CD4-positive, alpha-beta T cell (primary cell): ENCODE data around the gene VILL. TPM values are rescaled to one million over a fixed set of nuclear protein-coding genes. Genes with fewer than 3 reads are reported as not detected.

Source experiments
- ATAC-seq: fragments of 200-7000 bp; cut with Tn5 transposase; one replicate; pipeline ENCODE4 v1.10.0; 2022; ENCODE audit warnings: mild to moderate bottlenecking; ENCODE audit not compliant: poor library complexity
- CTCF ChIA-PET: fragments of 350-600 bp; sonication (Branson Sonifier 250); formaldehyde crosslinking; loops from one replicate; lab custom pipeline; 2021; ENCODE audit warnings: antibody characterized with exemption, inconsistent platforms; lab: Charles Lee
- POLR2A ChIA-PET: fragments of 350-600 bp; sonication (Branson Sonifier 250); formaldehyde crosslinking; loops from one replicate; lab custom pipeline; 2021; ENCODE audit warnings: antibody characterized with exemption, inconsistent platforms; lab: Charles Lee
- DNase-seq, 14 experiments: peaks; one replicate each; pipeline ENCODE4 v3.0.0-alpha.2; 2013 to 2020; ENCODE audit warnings: mixed read lengths in 2 of 14
- H3K27ac ChIP-seq, 2 donors: one replicate each; pipeline versions ENCODE4 v1.5.1 to v1.7.0; 2013; ENCODE audit warnings: low read length in 2 of 2, low read depth in 1 of 2, mild to moderate bottlenecking in 1 of 2
- H3K27me3 ChIP-seq, 2 experiments: 1 replicate in 1 of 2; 2 replicates in 1 of 2; pipeline versions ENCODE4 v1.6.1 to v1.7.0; 2013; ENCODE audit warnings: low read length in 2 of 2, control low read depth in 1 of 2, mild to moderate bottlenecking in 1 of 2, moderate library complexity in 1 of 2; ENCODE audit not compliant: insufficient read depth in 2 of 2, control insufficient read depth in 1 of 2
- H3K36me3 ChIP-seq: one replicate; pipeline ENCODE4 v1.6.1; 2013; ENCODE audit warnings: low read length, control low read depth; ENCODE audit not compliant: insufficient read depth
- H3K4me1 ChIP-seq: one replicate; pipeline ENCODE4 v1.6.1; 2013; ENCODE audit warnings: low read length, control low read depth; ENCODE audit not compliant: insufficient read depth
- H3K4me3 ChIP-seq: one replicate; pipeline ENCODE4 v1.5.1; 2013; ENCODE audit warnings: mild to moderate bottlenecking, low read length, moderate library complexity
- H3K9me3 ChIP-seq, 2 experiments: 1 replicate in 1 of 2; 2 replicates in 1 of 2; pipeline versions ENCODE4 v1.6.1 to v1.7.0; 2013; ENCODE audit warnings: low read length in 2 of 2, mild to moderate bottlenecking in 2 of 2, control low read depth in 1 of 2, moderate library complexity in 1 of 2; ENCODE audit not compliant: control insufficient read depth in 1 of 2, insufficient read depth in 1 of 2
- H3K27ac Mint-ChIP-seq: one replicate; pipeline ENCODE4 v1.8.0; 2020; ENCODE audit warnings: mixed read lengths
- H3K27me3 Mint-ChIP-seq: one replicate; pipeline ENCODE4 v1.8.0; 2021; ENCODE audit warnings: mixed read lengths
- H3K36me3 Mint-ChIP-seq: one replicate; pipeline ENCODE4 v1.8.0; 2021; ENCODE audit warnings: low read depth, mixed read lengths
- H3K4me1 Mint-ChIP-seq: one replicate; pipeline ENCODE4 v1.8.0; 2021; ENCODE audit warnings: low read depth, mixed read lengths
- H3K4me3 Mint-ChIP-seq: one replicate; pipeline ENCODE4 v1.8.0; 2020; ENCODE audit warnings: mild to moderate bottlenecking, mixed read lengths
- H3K9me3 Mint-ChIP-seq: one replicate; pipeline ENCODE4 v1.8.0; 2020; ENCODE audit warnings: mixed read lengths
- CTCF ChIP-seq: fragments of 200-600 bp; IDR thresholded peaks from one replicate; pipeline ENCODE4 v1.8.0; 2022; ENCODE audit warnings: antibody characterized with exemption, mild to moderate bottlenecking
- intact Hi-C, 2 experiments: fragments of 100-400 bp; cut with DNase I in 1 of 2; cut with micrococcal nuclease in 1 of 2; formaldehyde crosslinking; loops; one replicate each; pipeline versions ENCODE4 v1.15.1 to v1.9.0; 2023 to 2025; cut with DNase I, micrococcal nuclease
- total RNA-seq, 174 experiments: library from RNA in 2 of 174; stranded (reverse) in 2 of 174; gene quantifications; one replicate each; pipeline ENCODE4 v1.2.3 and lab custom pipeline; 2021 to 2026

Gene VILL
- total RNA-seq, 2 experiments from 2014 or later: 23.2 to 24.4 TPM

- POLR2A ChIA-PET: no interaction called here
Measured at GRCh38 chr3:38006445-38006995, 15.9 kb downstream of the VILL start.

GRCh38 chr3:38007754-38008090, 17.1 kb downstream of the VILL start:
- Histone ChIP-seq H3K27ac (peak overlapping the region in 1 of 2 donors; percentile 11), H3K4me3 (no peak overlapping the region), H3K27me3 (no peaks in the 10 kb centered on the region), H3K36me3 (peaks cover 51% of the 10 kb centered on the region), H3K4me1 (peaks cover 22% of the 10 kb centered on the region), H3K9me3 (no peaks in the 10 kb centered on the region)
- no peak overlapping the region for H3K27ac Mint-ChIP-seq
- H3K9me3 Mint-ChIP-seq: no peaks in the 10 kb centered on the region
- peaks cover 43% of the 10 kb centered on the region for H3K36me3 Mint-ChIP-seq
- H3K27me3 Mint-ChIP-seq: no peaks in the 10 kb centered on the region
- ChIA-PET POLR2A (no interaction called here), CTCF (no interaction called here)
- intact Hi-C loops: loop anchor here in 1 of 2 experiments (10.0 kb wide), 2 partner anchors 1167 to 1377 kb away; partner anchors contain the start of gene SLC25A38
- H3K4me3 Mint-ChIP-seq: no peak overlapping the region
- ATAC-seq: no peak
- TF ChIP-seq CTCF: no peak
- no peak for DNase-seq
- H3K4me1 Mint-ChIP-seq: peaks cover 19% of the 10 kb centered on the region

More at GRCh38 chr3:38006445-38006995, 15.9 kb downstream of the VILL start:
- Histone ChIP-seq H3K4me3 (no peak overlapping the region), H3K36me3 (peaks cover 62% of the 10 kb centered on the region), H3K9me3 (no peaks in the 10 kb centered on the region), H3K27ac (no peak overlapping the region), H3K27me3 (no peaks in the 10 kb centered on the region), H3K4me1 (peaks cover 28% of the 10 kb centered on the region)
- H3K4me1 Mint-ChIP-seq: peaks cover 19% of the 10 kb centered on the region
- H3K4me3 Mint-ChIP-seq: no peak overlapping the region
- no peak for ATAC-seq
- no peaks in the 10 kb centered on the region for H3K9me3 Mint-ChIP-seq
- CTCF ChIA-PET: no interaction called here
- no peak for TF ChIP-seq CTCF
- peaks cover 45% of the 10 kb centered on the region for H3K36me3 Mint-ChIP-seq
- H3K27me3 Mint-ChIP-seq: no peaks in the 10 kb centered on the region
- no peak overlapping the region for H3K27ac Mint-ChIP-seq
- intact Hi-C loops: loop anchor here in 1 of 2 experiments (10.0 kb wide), 2 partner anchors 1168 to 1378 kb away; partner anchors contain the start of gene SLC25A38
- DNase-seq: no peak

GRCh38 chr3:38008191-38008701, 17.7 kb downstream of the VILL start:
- H3K27ac ChIP-seq: no peak overlapping the region
- DNase-seq (no peak), ATAC-seq (no peak)
- H3K36me3 Mint-ChIP-seq: peaks cover 43% of the 10 kb centered on the region
- no peak for TF ChIP-seq CTCF
- H3K27me3 Mint-ChIP-seq: no peaks in the 10 kb centered on the region
- H3K4me3 ChIP-seq: no peak overlapping the region
- H3K36me3 ChIP-seq: peaks cover 50% of the 10 kb centered on the region
- POLR2A ChIA-PET: no interaction called here
- no peaks in the 10 kb centered on the region for H3K27me3 ChIP-seq
- intact Hi-C loops: loop anchor here in 1 of 2 experiments (10.0 kb wide), 2 partner anchors 1167 to 1377 kb away; partner anchors contain the start of gene SLC25A38
- no peaks in the 10 kb centered on the region for H3K9me3 Mint-ChIP-seq
- no peaks in the 10 kb centered on the region for H3K9me3 ChIP-seq
- no peak overlapping the region for H3K4me3 Mint-ChIP-seq
- H3K27ac Mint-ChIP-seq: no peak overlapping the region
- H3K4me1 ChIP-seq: peaks cover 17% of the 10 kb centered on the region
- CTCF ChIA-PET: no interaction called here
- peaks cover 14% of the 10 kb centered on the region for H3K4me1 Mint-ChIP-seq
